Vagina (tissue), 2 donors: ENCODE data around the gene LAMA1. TPM values are rescaled to one million over a fixed set of nuclear protein-coding genes. Genes with fewer than 3 reads are reported as not detected.

Source experiments
- DNase-seq, 2 donors: peaks; one replicate each; pipeline ENCODE4 v3.0.0-alpha.2; 2017; ENCODE audit errors: extremely low spot score in 2 of 2
- H3K27ac ChIP-seq: fragments of 200-600 bp; sonication (generic); one replicate; pipeline ENCODE4 v1.5.1; 2019
- H3K27me3 ChIP-seq: fragments of 200-600 bp; sonication (generic); one replicate; pipeline ENCODE4 v1.5.1; 2019
- H3K36me3 ChIP-seq, 2 donors: fragments of 200-600 bp; sonication (generic); one replicate each; pipeline ENCODE4 v1.5.1; 2017 to 2019
- H3K4me1 ChIP-seq: fragments of 200-600 bp; sonication (generic); one replicate; pipeline ENCODE4 v1.5.1; 2019
- H3K4me3 ChIP-seq, 2 donors: fragments of 200-600 bp; sonication (generic); 1 replicate in 1 of 2; 2 replicates in 1 of 2; pipeline ENCODE4 v1.5.1; 2016 to 2019
- H3K9me3 ChIP-seq: fragments of 200-600 bp; sonication (generic); one replicate; pipeline ENCODE4 v1.5.1; 2019
- CTCF ChIP-seq, 3 experiments: fragments of 450-650 bp in 2 of 3; fragments of 200-600 bp in 1 of 3; sonication (generic) in 1 of 3; IDR thresholded peaks; one replicate each; pipeline ENCODE4 v1.5.1; 2017 to 2019; ENCODE audit warnings: antibody characterized with exemption in 3 of 3, mild to moderate bottlenecking in 2 of 3, moderate library complexity in 2 of 3
- POLR2A ChIP-seq, 2 donors: fragments of 450-650 bp; IDR thresholded peaks; one replicate each; pipeline ENCODE4 v1.6.1; 2017; ENCODE audit warnings: antibody characterized with exemption in 2 of 2, mild to moderate bottlenecking in 2 of 2, moderate library complexity in 2 of 2
- POLR2AphosphoS5 ChIP-seq, 2 donors: sonication (generic); formaldehyde crosslinking; IDR thresholded peaks; one replicate each; pipeline ENCODE4 v1.9.0; 2017; ENCODE audit warnings: antibody characterized with exemption in 2 of 2, mild to moderate bottlenecking in 2 of 2, low read depth in 1 of 2; ENCODE audit not compliant: insufficient read depth in 1 of 2
- intact Hi-C: fragments of 100-400 bp; cut with DNase I; formaldehyde crosslinking; loops from one replicate; pipeline ENCODE4 v1.15.1; 2023
- total RNA-seq: library from RNA; depleted of rRNA; stranded (reverse); fragments of >200 nt; gene quantifications from one replicate; pipeline ENCODE4 v1.2.3, GENCODE V29; 2016

LAMA1 gene
- total RNA-seq, 1 donor from 2014 or later: 1.5 TPM

GRCh38 chr18:6934859-6935258 is 182.7 kb downstream of the LAMA1 start:
- H3K4me3 ChIP-seq: no peak overlapping the region
- H3K9me3 ChIP-seq: no peaks in the 10 kb centered on the region
- H3K36me3 ChIP-seq: no peaks in the 10 kb centered on the region
- TF ChIP-seq CTCF (IDR thresholded peaks at IDR 0.05) (no peak), POLR2AphosphoS5 (IDR thresholded peaks at IDR 0.05; ENCODE audit: insufficient read depth in 1 of 2, low read depth in 1 of 2) (no peak), POLR2A (IDR thresholded peaks at IDR 0.05) (no peak)
- H3K27ac ChIP-seq: no peak overlapping the region
- H3K4me1 ChIP-seq: no peaks in the 10 kb centered on the region
- no peak for DNase-seq
- intact Hi-C loops: no loop called here
- H3K27me3 ChIP-seq: no peaks in the 10 kb centered on the region

- Histone ChIP-seq H3K4me3 (no peak overlapping the region), H3K9me3 (no peaks in the 10 kb centered on the region), H3K36me3 (no peaks in the 10 kb centered on the region), H3K27me3 (no peaks in the 10 kb centered on the region), H3K27ac (no peak overlapping the region), H3K4me1 (no peaks in the 10 kb centered on the region)
- DNase-seq: no peak
- TF ChIP-seq POLR2A (IDR thresholded peaks at IDR 0.05) (no peak), POLR2AphosphoS5 (IDR thresholded peaks at IDR 0.05; ENCODE audit: insufficient read depth in 1 of 2, low read depth in 1 of 2) (no peak), CTCF (IDR thresholded peaks at IDR 0.05) (no peak)
- intact Hi-C loops: loop anchor here (10.0 kb wide), 1 partner anchor 245 kb away; no protein-coding TSS in a partner anchor
Observed at GRCh38 chr18:6929370-6930102, 188.1 kb downstream of the LAMA1 start.

GRCh38 chr18:6928359-6928758 is 189.2 kb downstream of the LAMA1 start:
- no peaks in the 10 kb centered on the region for H3K27me3 ChIP-seq
- no peaks in the 10 kb centered on the region for H3K36me3 ChIP-seq
- H3K27ac ChIP-seq: no peak overlapping the region
- no peak for DNase-seq
- H3K9me3 ChIP-seq: no peaks in the 10 kb centered on the region
- no peak overlapping the region for H3K4me3 ChIP-seq
- TF ChIP-seq CTCF (IDR thresholded peaks at IDR 0.05) (no peak), POLR2A (IDR thresholded peaks at IDR 0.05) (no peak), POLR2AphosphoS5 (IDR thresholded peaks at IDR 0.05; ENCODE audit: insufficient read depth in 1 of 2, low read depth in 1 of 2) (no peak)
- intact Hi-C loops: loop anchor here (10.0 kb wide), 1 partner anchor 246 kb away; no protein-coding TSS in a partner anchor
- no peaks in the 10 kb centered on the region for H3K4me1 ChIP-seq

GRCh38 chr18:6927153-6927552 is 190.4 kb downstream of the LAMA1 start:
- Histone ChIP-seq H3K27ac (no peak overlapping the region), H3K4me3 (no peak overlapping the region), H3K4me1 (no peaks in the 10 kb centered on the region), H3K36me3 (no peaks in the 10 kb centered on the region), H3K27me3 (no peaks in the 10 kb centered on the region), H3K9me3 (no peaks in the 10 kb centered on the region)
- no peak for TF ChIP-seq POLR2AphosphoS5 (IDR thresholded peaks at IDR 0.05; ENCODE audit: insufficient read depth in 1 of 2, low read depth in 1 of 2)
- no peak for DNase-seq
- intact Hi-C loops: loop anchor here (10.0 kb wide), 1 partner anchor 248 kb away; no protein-coding TSS in a partner anchor

- Histone ChIP-seq H3K4me1 (no peaks in the 10 kb centered on the region), H3K27me3 (no peaks in the 10 kb centered on the region), H3K9me3 (no peaks in the 10 kb centered on the region), H3K27ac (no peak overlapping the region), H3K36me3 (no peaks in the 10 kb centered on the region), H3K4me3 (no peak overlapping the region)
- intact Hi-C loops: loop anchor here (10.0 kb wide), 1 partner anchor 252 kb away; no protein-coding TSS in a partner anchor
- DNase-seq: no peak
- TF ChIP-seq CTCF (IDR thresholded peaks at IDR 0.05) (no peak), POLR2AphosphoS5 (IDR thresholded peaks at IDR 0.05; ENCODE audit: insufficient read depth in 1 of 2, low read depth in 1 of 2) (no peak), POLR2A (IDR thresholded peaks at IDR 0.05) (no peak)
Observed at GRCh38 chr18:6923220-6923619, 194.4 kb downstream of the LAMA1 start.
